GM10248 (cell line): ENCODE results near the gene EXD3.

Experiments used
- CTCF ChIA-PET: fragments of 300-600 bp; sonication (Branson Sonifier 250); formaldehyde crosslinking; extraction: SDS; loops from one replicate; lab custom pipeline; 2021; ENCODE audit warnings: antibody characterized with exemption; lab: Yijun Ruan, JAX
- POLR2A ChIA-PET: fragments of 350-650 bp; sonication (Branson Sonifier 250); formaldehyde crosslinking; extraction: SDS; loops from one replicate; lab custom pipeline; 2020; ENCODE audit warnings: antibody characterized with exemption; lab: Yijun Ruan, JAX
- DNase-seq: peaks from one replicate; pipeline ENCODE4 v3.0.0; 2012; ENCODE audit errors: extremely low spot score
- TF ChIP-seq, protein P1 (sequence below): IDR thresholded peaks from 2 replicates; pipeline ENCODE4 v1.5.1; 2012; ENCODE audit warnings: mild to moderate bottlenecking, low read depth; ENCODE audit errors: extremely low read depth, missing control alignments, control extremely low read depth

EXD3 gene

DNA sequence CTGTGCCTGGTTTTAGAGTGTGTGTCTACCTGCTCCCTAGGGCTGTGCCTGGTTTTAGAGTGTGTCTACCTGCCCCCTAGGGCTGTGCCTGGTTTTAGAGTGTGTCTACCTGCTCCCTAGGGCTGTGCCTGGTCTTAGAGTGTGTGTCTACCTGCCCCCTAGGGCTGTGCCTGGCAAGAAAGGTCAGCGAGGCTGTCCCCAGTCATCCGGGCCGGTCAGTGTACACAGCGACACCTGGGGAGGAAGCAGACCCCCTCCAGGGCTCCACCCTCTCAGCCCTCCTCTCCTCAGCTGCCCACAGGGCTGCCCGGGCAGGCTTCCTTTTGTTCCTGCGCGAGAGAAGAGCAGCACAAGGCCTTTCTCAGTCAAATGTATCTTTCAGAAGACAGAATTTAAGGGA lies 125.0 kb downstream of the EXD3 start:
- TF ChIP-seq, protein P1, sequence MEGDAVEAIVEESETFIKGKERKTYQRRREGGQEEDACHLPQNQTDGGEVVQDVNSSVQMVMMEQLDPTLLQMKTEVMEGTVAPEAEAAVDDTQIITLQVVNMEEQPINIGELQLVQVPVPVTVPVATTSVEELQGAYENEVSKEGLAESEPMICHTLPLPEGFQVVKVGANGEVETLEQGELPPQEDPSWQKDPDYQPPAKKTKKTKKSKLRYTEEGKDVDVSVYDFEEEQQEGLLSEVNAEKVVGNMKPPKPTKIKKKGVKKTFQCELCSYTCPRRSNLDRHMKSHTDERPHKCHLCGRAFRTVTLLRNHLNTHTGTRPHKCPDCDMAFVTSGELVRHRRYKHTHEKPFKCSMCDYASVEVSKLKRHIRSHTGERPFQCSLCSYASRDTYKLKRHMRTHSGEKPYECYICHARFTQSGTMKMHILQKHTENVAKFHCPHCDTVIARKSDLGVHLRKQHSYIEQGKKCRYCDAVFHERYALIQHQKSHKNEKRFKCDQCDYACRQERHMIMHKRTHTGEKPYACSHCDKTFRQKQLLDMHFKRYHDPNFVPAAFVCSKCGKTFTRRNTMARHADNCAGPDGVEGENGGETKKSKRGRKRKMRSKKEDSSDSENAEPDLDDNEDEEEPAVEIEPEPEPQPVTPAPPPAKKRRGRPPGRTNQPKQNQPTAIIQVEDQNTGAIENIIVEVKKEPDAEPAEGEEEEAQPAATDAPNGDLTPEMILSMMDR = no peak
- CTCF ChIA-PET = interaction anchor here (1.3 to 1.4 kb wide), 2 partner anchors 12 to 110 kb away, joined by 3 read pairs; no protein-coding TSS in a partner anchor
- POLR2A ChIA-PET = no interaction called here
- DNase-seq = no peak

DNA sequence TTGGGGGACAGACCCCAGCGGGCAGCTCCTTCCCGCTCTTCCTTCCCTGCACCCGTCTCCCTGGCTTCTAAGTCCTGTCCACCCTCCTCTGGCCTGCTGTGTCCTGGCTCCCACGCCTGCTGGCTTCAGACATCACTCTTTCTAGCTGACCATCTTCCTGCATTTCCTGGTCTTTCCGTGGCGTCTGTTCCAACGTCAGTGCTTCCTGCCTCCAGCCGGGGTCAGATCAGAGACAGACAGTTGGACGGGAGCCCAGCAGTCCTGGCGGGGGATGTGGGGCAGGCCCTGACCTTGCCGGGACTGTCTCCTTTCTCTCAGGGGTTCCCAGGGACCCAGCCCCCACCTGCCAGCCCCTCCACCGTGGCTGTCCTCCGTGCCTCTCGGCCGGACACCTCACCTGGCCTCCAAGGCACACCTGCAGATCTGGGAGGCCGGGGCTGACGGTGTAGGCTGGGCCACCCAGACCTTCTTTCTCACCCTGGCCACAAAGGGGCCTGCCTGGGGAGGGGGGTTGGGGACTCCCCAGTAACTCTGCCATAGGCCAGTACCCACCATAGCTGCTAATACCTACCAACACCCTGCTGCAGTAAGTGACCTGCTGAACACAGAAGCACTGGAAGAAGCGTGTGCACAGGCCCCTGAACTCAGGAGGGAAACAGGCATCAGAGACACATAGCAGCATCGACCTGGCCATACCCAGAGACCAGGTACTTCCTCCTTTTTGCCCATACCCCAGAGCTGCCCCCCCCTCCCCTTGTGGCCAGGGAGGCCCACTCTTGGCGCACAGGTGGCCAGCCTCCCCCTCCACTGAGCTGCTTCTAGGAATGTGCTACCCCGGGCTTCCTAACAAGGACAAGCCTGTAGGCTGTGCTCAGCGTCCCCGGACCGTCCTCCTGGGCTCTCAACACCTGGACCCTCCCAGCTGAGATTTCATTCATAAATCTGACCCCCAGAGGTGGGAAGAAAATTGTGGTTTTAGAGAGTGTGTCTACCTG lies 126.0 kb downstream of the EXD3 start:
- no peak for DNase-seq
- TF ChIP-seq, protein P1 = no peak
- POLR2A ChIA-PET = no interaction called here
- CTCF ChIA-PET = interaction anchor here (1.2 to 1.4 kb wide), 3 partner anchors 11 to 148 kb away, joined by 3 to 4 read pairs (median 3); no protein-coding TSS in a partner anchor

DNA sequence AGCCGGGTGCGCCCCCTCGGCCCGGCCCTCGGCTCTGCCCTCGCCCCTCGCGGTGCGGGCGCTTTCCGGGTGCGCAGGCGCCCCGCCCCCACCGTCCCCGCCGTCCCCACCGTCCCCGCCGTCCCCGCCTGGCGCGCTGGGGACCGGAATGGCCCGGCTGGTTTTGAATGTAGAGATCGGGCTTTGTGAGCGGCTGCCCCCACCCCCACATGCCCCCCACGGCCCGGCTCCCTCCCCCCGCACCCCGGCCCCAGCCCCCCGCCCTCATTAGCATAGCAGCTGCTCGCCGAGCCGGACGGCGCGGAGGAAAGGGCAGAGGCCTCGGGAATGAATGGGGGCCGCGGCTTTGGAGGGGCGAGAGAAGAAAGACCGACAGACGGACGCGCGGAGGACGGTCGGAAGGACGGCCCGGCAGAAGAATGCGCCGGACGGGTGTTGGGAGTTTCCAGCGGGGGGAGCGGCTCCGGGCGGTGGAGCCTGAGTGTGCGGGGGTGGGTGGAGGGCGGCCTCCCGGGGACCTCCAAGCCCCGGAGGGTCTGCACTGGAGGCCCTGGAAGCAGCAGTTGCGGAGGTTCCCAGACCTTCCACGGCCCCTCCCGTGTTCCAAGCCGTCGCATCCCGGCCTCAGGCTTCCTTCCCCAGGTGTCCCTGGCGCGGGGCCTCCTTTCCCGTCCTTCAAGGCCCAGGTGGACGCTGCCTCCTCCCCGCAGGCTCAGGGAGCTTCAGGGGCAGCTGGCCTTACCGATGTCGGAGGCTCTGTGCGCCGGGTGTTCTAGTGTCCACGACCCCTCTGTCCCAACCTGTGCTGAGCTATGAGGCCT lies 126.9 kb downstream of the EXD3 start:
- DNase-seq = no peak
- TF ChIP-seq, protein P1 = no peak
- POLR2A ChIA-PET = interaction anchor here (0.6 kb wide), 1 partner anchor 55 kb away, joined by 3 read pairs; no protein-coding TSS in a partner anchor
- CTCF ChIA-PET = interaction anchor here (1.2 to 1.4 kb wide), 3 partner anchors 10 to 149 kb away, joined by 3 to 4 read pairs (median 3); no protein-coding TSS in a partner anchor

DNA sequence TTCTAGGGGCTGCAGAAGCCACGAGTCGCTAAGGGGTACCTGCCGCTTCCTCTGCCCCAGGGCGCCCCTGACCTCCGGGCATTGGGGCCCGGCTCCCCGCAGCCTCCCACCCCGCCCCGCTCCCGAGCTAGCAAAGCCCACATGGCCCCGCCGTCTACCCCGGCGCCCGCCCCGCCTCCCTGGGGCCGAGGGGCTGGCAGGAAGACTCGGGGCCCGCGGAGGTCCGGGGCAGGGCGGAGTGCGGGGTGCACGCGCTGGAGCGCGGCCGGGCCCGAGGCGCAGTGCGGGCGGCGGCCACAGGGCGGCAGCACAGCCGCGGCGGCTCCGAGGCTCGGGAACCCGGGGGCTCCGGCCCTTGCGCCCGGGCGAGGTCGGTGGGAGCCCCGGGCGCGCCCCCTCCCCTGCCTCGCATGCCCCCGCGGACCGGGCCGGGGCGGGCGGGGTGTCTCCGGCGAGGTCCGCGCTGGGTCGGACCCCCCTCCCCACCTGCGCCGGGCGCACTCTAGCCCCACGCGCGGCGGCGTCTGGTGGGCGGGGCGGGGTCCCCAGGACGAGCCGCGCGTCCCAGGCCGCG lies 127.6 kb downstream of the EXD3 start:
- peak; percentile 89 for DNase-seq
- POLR2A ChIA-PET = interaction anchor here (0.6 kb wide), 1 partner anchor 55 kb away, joined by 3 read pairs; no protein-coding TSS in a partner anchor
- TF ChIP-seq, protein P1 = peak; percentile 92
- CTCF ChIA-PET = no interaction called here

DNA sequence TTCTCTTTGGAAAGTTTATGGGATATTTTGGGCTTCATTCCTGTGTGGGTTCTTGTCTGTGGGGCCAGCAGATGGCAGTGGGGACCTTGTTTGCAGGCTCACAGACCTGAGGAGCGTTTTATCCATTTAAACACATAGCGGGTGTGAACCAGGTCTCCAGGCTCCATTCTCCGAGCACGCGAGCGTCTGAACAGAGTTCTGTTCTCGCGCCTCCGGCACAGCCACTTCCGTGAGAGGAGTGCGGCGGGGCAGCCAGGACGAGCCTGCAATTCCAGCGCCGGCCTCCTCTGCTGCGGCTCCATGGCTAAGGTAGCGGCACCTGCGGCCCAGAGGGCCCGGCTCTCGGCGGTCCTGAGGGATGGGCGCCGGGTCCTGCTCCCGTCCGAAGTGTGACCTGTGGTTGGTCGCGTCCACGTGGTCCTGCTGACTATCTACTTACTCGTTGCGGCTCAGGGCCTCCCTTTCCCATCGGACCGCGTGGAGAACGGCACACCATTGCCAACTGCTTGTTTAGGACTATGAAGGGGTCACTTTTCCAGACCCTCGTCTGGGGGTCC lies 128.2 kb downstream of the EXD3 start:
- ChIA-PET POLR2A (no interaction called here), CTCF (interaction anchor here (0.9 to 1.4 kb wide), 2 partner anchors 128 to 260 kb away, joined by 3 read pairs; partner anchors contain the start of gene EXD3)
- DNase-seq = no peak

More for the DNA sequence above, 128.2 kb downstream of the EXD3 start:
- TF ChIP-seq, protein P1 = peak; percentile 28
